ENCODE results near the gene PPOX.

Gene PPOX

DNA sequence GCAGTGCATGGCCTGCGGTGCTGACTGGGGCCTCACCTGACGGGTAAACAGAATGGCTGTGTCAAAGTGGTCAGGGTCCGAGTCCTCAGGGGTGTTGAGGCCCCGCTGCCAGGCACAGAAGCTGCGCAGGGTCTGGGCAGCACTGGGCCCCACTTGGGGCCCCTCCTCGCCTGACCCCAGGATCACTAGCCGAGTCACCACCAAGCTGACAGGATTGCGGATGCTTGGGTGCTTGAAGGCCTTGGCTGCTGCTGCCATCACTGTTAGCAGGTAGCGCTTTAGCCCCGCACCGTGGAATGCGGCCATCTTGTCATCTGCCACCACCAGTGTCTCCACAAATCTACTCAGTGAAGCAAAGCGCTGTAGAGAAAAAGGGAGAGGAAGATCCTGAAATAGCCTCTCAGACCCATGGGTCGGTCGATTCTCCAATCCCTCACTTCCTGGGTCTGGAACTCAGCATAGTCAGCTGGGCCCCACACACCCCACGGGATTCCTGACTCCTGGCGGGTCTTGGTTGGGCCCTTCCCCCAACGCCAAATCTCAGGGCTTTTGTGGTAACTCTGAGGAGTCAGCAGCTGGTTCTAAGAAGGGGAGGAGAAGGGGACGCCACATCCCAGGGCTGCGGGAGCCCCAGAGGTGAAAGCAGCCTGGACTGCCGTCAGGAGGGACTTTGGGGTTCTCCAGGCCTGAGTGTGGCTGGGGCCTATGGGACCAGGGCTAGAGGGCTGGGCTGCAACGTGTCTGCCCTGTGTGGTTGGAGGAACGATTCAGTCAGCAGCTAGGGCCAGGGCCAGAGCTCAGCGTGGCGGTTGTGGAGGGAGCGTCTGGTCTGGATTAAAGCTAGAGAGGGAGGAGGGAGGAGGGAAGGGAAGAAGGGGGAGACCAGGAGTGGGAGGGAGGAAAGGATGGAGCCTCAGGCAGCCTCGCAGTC lies 30.6 kb downstream of the PPOX start:
- DNase-seq (ENCODE audit: low read depth in 2 of 2), result peak; percentile 80 to 88
- H3K4me3 ChIP-seq (replicated peaks in 1 of 2; ENCODE audit: low read depth in 2 of 2, low read length in 2 of 2), result peak overlapping the region; percentile 41 to 81

GRCh38 chr1:161197560-161198193 lies 31.5 kb downstream of the PPOX start:
- TF ChIP-seq, protein P1, sequence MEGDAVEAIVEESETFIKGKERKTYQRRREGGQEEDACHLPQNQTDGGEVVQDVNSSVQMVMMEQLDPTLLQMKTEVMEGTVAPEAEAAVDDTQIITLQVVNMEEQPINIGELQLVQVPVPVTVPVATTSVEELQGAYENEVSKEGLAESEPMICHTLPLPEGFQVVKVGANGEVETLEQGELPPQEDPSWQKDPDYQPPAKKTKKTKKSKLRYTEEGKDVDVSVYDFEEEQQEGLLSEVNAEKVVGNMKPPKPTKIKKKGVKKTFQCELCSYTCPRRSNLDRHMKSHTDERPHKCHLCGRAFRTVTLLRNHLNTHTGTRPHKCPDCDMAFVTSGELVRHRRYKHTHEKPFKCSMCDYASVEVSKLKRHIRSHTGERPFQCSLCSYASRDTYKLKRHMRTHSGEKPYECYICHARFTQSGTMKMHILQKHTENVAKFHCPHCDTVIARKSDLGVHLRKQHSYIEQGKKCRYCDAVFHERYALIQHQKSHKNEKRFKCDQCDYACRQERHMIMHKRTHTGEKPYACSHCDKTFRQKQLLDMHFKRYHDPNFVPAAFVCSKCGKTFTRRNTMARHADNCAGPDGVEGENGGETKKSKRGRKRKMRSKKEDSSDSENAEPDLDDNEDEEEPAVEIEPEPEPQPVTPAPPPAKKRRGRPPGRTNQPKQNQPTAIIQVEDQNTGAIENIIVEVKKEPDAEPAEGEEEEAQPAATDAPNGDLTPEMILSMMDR (IDR thresholded peaks at IDR 0.05; ENCODE audit: low read depth, low read length), result no peak
- peak in 1 of 2 donors; percentile 12 for DNase-seq (ENCODE audit: low read depth in 2 of 2)
- H3K4me3 ChIP-seq (replicated peaks in 1 of 2; ENCODE audit: low read depth in 2 of 2, low read length in 2 of 2), result peak overlapping the region; percentile 41 to 81

More for the DNA sequence above, 30.6 kb downstream of the PPOX start:
- TF ChIP-seq, protein P1 (IDR thresholded peaks at IDR 0.05; ENCODE audit: low read depth, low read length), result no peak

- peak; percentile 5 to 70 for DNase-seq (ENCODE audit: low read depth in 2 of 2)
- H3K4me3 ChIP-seq (replicated peaks in 1 of 2; ENCODE audit: low read depth in 2 of 2, low read length in 2 of 2), result peak overlapping the region; percentile 41 to 81
- TF ChIP-seq, protein P1 (IDR thresholded peaks at IDR 0.05; ENCODE audit: low read depth, low read length), result no peak
These were observed 32.1 kb downstream of the PPOX start for GRCh38 chr1:161198194-161198896.

GRCh38 chr1:161198897-161199431 lies 32.7 kb downstream of the PPOX start, which contains the start of gene ADAMTS4:
ADAMTS4 (minus strand) TSS chr1:161199054; CDS start chr1:161198627, 427 bp downstream.
- peak; percentile 91 to 97 for DNase-seq (ENCODE audit: low read depth in 2 of 2)
- H3K4me3 ChIP-seq (replicated peaks in 1 of 2; ENCODE audit: low read depth in 2 of 2, low read length in 2 of 2), result peak within 1 kb of the TSS; percentile 41 to 81
- TF ChIP-seq, protein P1 (IDR thresholded peaks at IDR 0.05; ENCODE audit: low read depth, low read length), result no peak

DNA sequence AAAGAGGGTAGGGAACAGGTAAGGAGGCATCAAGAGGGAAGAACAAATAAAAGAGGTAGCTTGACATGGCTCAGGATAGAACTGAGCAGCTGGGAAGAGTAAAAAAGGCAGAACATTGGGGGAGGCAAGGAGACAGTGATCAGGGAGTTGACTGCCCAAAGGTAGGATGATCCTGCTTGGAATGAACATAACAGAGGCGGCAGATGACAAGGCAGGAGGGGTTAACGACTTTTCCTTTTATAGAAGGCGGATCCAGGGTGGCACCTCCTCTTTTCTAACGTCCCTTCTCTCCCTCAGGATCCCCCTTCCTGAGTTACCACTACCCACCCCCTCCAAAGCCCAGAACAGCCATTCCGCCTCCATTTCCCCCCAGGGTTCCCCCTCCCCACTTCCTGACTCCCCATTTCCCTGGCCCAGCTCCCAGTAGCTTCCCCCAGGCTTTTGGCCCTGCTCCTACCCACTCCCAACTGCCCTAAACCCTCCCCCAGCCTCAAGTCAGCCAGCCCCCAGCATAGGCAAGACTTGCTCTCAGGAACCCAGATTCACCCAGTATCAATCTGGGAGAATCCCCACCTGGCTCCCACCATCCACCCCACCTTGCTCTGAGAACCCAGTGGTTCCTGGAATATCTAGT lies 33.4 kb downstream of the PPOX start:
- TF ChIP-seq, protein P1 (IDR thresholded peaks at IDR 0.05; ENCODE audit: low read depth, low read length), result no peak
- H3K4me3 ChIP-seq (replicated peaks in 1 of 2; ENCODE audit: low read depth in 2 of 2, low read length in 2 of 2), result peak overlapping the region in 1 of 2 donors; percentile 22
- DNase-seq (ENCODE audit: low read depth in 2 of 2), result peak in 1 of 2 donors; percentile 39

All from cardiac fibroblast (primary cell).